Measurements from ENCODE around the gene CAMK2B.

- TF ChIP-seq CTCF (IDR thresholded peaks at IDR 0.05) (no peak), POLR2A (IDR thresholded peaks at IDR 0.05) (no peak)
Measured at GRCh38 chr7:44367475-44368043, 42.2 kb upstream of the CAMK2B start.

Data from thyroid gland (tissue), 4 donors.